Naive thymus-derived CD4-positive, alpha-beta T cell (primary cell): Measurements from ENCODE around the gene EIF3C. TPM values are rescaled to one million over a fixed set of nuclear protein-coding genes. Genes with fewer than 3 reads are reported as not detected.
"Not testable (repeated sequence)": the region's sequence is repeated elsewhere in the genome, so short reads cannot be mapped to it uniquely, and the experiment has no call there.

Experiments used
- ATAC-seq: fragments of 150-1000 bp; cut with Tn5 transposase; 2 replicates; pipeline ENCODE4 v1.10.0; 2021; ENCODE audit warnings: mild to moderate bottlenecking, moderate library complexity
- CTCF ChIA-PET: fragments of 350-600 bp; sonication (Branson Sonifier 250); formaldehyde crosslinking; loops from one replicate; lab custom pipeline; 2021; ENCODE audit warnings: antibody characterized with exemption; lab: Charles Lee
- POLR2A ChIA-PET: fragments of 350-600 bp; sonication (Branson Sonifier 250); formaldehyde crosslinking; loops from one replicate; lab custom pipeline; 2021; ENCODE audit warnings: antibody characterized with exemption, inconsistent platforms; lab: Charles Lee
- DNase-seq, 9 donors: peaks; one replicate each; pipeline versions ENCODE4 v3.0.0 to v3.0.0-alpha.2; 2020 to 2022; ENCODE audit warnings: mixed read lengths in 1 of 9
- H3K27ac ChIP-seq: one replicate; pipeline ENCODE4 v1.7.0; 2013; ENCODE audit warnings: mild to moderate bottlenecking, low read depth, low read length, moderate library complexity
- H3K27me3 ChIP-seq, 2 donors: one replicate each; pipeline ENCODE4 v1.7.0; 2013; ENCODE audit warnings: low read length in 2 of 2, mild to moderate bottlenecking in 2 of 2, moderate library complexity in 2 of 2; ENCODE audit not compliant: control insufficient read depth in 2 of 2, insufficient read depth in 2 of 2
- H3K36me3 ChIP-seq, 3 experiments: 1 replicate in 2 of 3; 2 replicates in 1 of 3; pipeline ENCODE4 v1.7.0; 2013; ENCODE audit warnings: low read length in 3 of 3, mild to moderate bottlenecking in 3 of 3, moderate library complexity in 1 of 3; ENCODE audit not compliant: insufficient read depth in 3 of 3, control insufficient read depth in 2 of 3
- H3K4me1 ChIP-seq, 2 donors: one replicate each; pipeline ENCODE4 v1.7.0; 2013; ENCODE audit warnings: low read length in 2 of 2, mild to moderate bottlenecking in 2 of 2, moderate library complexity in 1 of 2; ENCODE audit not compliant: control insufficient read depth in 2 of 2, insufficient read depth in 2 of 2
- H3K4me3 ChIP-seq: 2 replicates; pipeline ENCODE4 v1.7.0; 2013; ENCODE audit warnings: mild to moderate bottlenecking, low read length
- H3K9me3 ChIP-seq, 3 experiments: 1 replicate in 2 of 3; 2 replicates in 1 of 3; pipeline ENCODE4 v1.7.0; 2013; ENCODE audit warnings: low read length in 3 of 3; ENCODE audit not compliant: control insufficient read depth in 2 of 3
- H3K27ac Mint-ChIP-seq, 9 donors: one replicate each; pipeline ENCODE4 v1.8.0; 2020 to 2022; ENCODE audit warnings: mixed read lengths in 9 of 9, mild to moderate bottlenecking in 8 of 9, moderate library complexity in 5 of 9, inconsistent platforms in 2 of 9
- H3K27me3 Mint-ChIP-seq, 5 donors: one replicate each; pipeline ENCODE4 v1.8.0; 2021 to 2022; ENCODE audit warnings: mixed read lengths in 5 of 5, mild to moderate bottlenecking in 1 of 5
- H3K36me3 Mint-ChIP-seq, 5 donors: one replicate each; pipeline ENCODE4 v1.8.0; 2020 to 2022; ENCODE audit warnings: mixed read lengths in 5 of 5, mild to moderate bottlenecking in 3 of 5, inconsistent platforms in 1 of 5
- H3K4me1 Mint-ChIP-seq, 7 donors: one replicate each; pipeline ENCODE4 v1.8.0; 2020 to 2022; ENCODE audit warnings: mixed read lengths in 7 of 7, mild to moderate bottlenecking in 3 of 7, inconsistent platforms in 1 of 7
- H3K4me3 Mint-ChIP-seq, 10 donors: one replicate each; pipeline ENCODE4 v1.8.0; 2020 to 2022; ENCODE audit warnings: mild to moderate bottlenecking in 10 of 10, mixed read lengths in 10 of 10, moderate library complexity in 6 of 10, inconsistent platforms in 2 of 10
- H3K9me3 Mint-ChIP-seq, 11 donors: one replicate each; pipeline ENCODE4 v1.8.0; 2020 to 2022; ENCODE audit warnings: mixed read lengths in 11 of 11, mild to moderate bottlenecking in 4 of 11, inconsistent platforms in 1 of 11, moderate library complexity in 1 of 11
- intact Hi-C, 2 donors: fragments of 100-400 bp; cut with micrococcal nuclease; formaldehyde crosslinking; loops; one replicate each; pipeline ENCODE4 v1.15.1; 2023
- polyA plus RNA-seq, 2 donors: library from polyadenylated mRNA; unstranded; fragments of 300-500 nt; fragmentation: Illumina TruSeq; gene quantifications; one replicate each; pipeline ENCODE4 v1.2.3, GENCODE V29; 2021
- total RNA-seq, 6 experiments: library from RNA in 5 of 6; stranded (reverse) in 5 of 6; gene quantifications; 1 replicate in 5 of 6; 2 replicates in 1 of 6; pipeline ENCODE4 v1.2.3 and lab custom pipeline; 2021 to 2026

Gene EIF3C
- total and polyA plus RNA-seq, 7 experiments from 2014 or later: 158 to 736 (median 377) TPM

- H3K27ac ChIP-seq, H3K27ac Mint-ChIP-seq, H3K4me1 Mint-ChIP-seq, H3K4me3 ChIP-seq, H3K9me3 Mint-ChIP-seq, intact Hi-C loops, H3K4me1 ChIP-seq, POLR2A ChIA-PET, H3K9me3 ChIP-seq, ATAC-seq, H3K4me3 Mint-ChIP-seq, H3K36me3 Mint-ChIP-seq, H3K27me3 ChIP-seq, DNase-seq, H3K36me3 ChIP-seq, CTCF ChIA-PET, H3K27me3 Mint-ChIP-seq: not testable (repeated sequence)
These were observed 19.5 kb upstream of the EIF3C start for GRCh38 chr16:28691722-28692121.

DNA sequence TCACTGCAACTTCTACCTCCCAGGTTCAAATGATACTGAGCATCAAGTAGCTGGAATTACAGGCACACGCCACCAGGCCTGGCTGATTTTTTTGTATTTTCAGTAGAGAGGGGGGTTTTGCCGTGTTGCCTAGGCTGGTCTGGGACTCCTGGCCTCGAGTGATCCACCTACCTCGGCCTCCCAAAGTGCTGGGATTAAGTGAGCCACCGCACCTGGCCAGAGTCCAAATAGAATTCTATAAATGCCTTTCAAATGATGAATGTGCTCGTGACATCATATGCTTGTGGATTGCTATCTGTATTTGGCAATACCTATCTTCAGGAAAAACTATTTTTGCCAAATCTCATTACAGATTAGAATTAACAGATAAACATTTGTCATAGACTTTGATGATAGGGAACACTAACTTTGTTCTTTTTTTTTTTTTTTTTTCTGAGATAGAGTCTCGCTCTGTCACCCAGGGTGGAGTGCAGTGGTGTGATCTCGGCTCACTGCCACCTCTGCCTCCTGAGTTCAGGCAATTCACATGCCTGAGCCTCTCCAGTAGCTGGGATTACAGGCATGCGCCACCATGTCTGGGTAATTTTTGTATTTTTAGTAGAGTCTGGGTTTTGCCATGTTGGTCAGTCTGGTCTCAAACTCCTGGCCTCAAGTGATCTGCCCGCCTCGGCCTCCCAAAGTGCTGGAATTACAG is 17.9 kb upstream of the EIF3C start:
- H3K9me3 Mint-ChIP-seq, H3K4me3 Mint-ChIP-seq, POLR2A ChIA-PET, H3K36me3 Mint-ChIP-seq, H3K27me3 ChIP-seq, H3K4me3 ChIP-seq, H3K36me3 ChIP-seq, H3K27me3 Mint-ChIP-seq, intact Hi-C loops, CTCF ChIA-PET, ATAC-seq, H3K9me3 ChIP-seq, DNase-seq, H3K4me1 ChIP-seq, H3K27ac Mint-ChIP-seq, H3K4me1 Mint-ChIP-seq, H3K27ac ChIP-seq: not testable (repeated sequence)

GRCh38 chr16:28699792-28700191 is 11.5 kb upstream of the EIF3C start:
- H3K27ac ChIP-seq, CTCF ChIA-PET, ATAC-seq, H3K36me3 Mint-ChIP-seq, DNase-seq, H3K36me3 ChIP-seq, H3K9me3 Mint-ChIP-seq, H3K9me3 ChIP-seq, POLR2A ChIA-PET, H3K4me1 ChIP-seq, H3K27ac Mint-ChIP-seq, H3K4me3 ChIP-seq, H3K27me3 Mint-ChIP-seq, H3K4me3 Mint-ChIP-seq, H3K4me1 Mint-ChIP-seq, intact Hi-C loops, H3K27me3 ChIP-seq: not testable (repeated sequence)

DNA sequence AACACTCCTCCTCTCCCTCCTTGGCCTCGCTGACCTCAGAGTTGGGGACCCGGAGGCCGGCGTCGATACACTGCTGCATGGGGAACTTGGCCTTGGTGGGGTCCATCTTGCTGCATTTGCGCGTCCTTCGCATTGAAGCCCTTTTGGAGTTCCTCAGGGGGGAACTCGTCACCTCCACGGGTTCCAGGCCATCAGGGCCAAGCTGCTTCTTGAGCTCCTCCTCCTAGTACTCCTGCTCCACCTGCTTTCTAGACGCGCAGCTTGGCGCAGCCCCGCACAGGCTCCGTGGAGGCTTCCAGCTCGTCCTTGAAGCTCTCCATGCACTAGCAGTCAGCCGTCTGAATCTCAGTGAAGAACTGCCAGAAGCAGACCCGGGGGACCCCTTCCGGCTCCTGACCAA is 10.9 kb upstream of the EIF3C start:
- H3K4me1 Mint-ChIP-seq, H3K4me3 Mint-ChIP-seq, H3K9me3 ChIP-seq, CTCF ChIA-PET, ATAC-seq, H3K27me3 Mint-ChIP-seq, H3K4me1 ChIP-seq, H3K9me3 Mint-ChIP-seq, POLR2A ChIA-PET, H3K36me3 ChIP-seq, H3K27ac ChIP-seq, H3K36me3 Mint-ChIP-seq, H3K27me3 ChIP-seq, DNase-seq, H3K27ac Mint-ChIP-seq, H3K4me3 ChIP-seq, intact Hi-C loops: not testable (repeated sequence)

- H3K27ac ChIP-seq, H3K27me3 Mint-ChIP-seq, H3K27me3 ChIP-seq, H3K4me3 ChIP-seq, H3K36me3 Mint-ChIP-seq, ATAC-seq, H3K9me3 Mint-ChIP-seq, POLR2A ChIA-PET, H3K4me1 ChIP-seq, DNase-seq, H3K9me3 ChIP-seq, H3K27ac Mint-ChIP-seq, CTCF ChIA-PET, H3K4me3 Mint-ChIP-seq, H3K4me1 Mint-ChIP-seq, H3K36me3 ChIP-seq, intact Hi-C loops: not testable (repeated sequence)
These were observed 9.9 kb upstream of the EIF3C start for GRCh38 chr16:28701384-28701783.

- H3K4me1 Mint-ChIP-seq, POLR2A ChIA-PET, intact Hi-C loops: not testable (repeated sequence)
These were observed 7.0 kb upstream of the EIF3C start for GRCh38 chr16:28704246-28704645.

DNA sequence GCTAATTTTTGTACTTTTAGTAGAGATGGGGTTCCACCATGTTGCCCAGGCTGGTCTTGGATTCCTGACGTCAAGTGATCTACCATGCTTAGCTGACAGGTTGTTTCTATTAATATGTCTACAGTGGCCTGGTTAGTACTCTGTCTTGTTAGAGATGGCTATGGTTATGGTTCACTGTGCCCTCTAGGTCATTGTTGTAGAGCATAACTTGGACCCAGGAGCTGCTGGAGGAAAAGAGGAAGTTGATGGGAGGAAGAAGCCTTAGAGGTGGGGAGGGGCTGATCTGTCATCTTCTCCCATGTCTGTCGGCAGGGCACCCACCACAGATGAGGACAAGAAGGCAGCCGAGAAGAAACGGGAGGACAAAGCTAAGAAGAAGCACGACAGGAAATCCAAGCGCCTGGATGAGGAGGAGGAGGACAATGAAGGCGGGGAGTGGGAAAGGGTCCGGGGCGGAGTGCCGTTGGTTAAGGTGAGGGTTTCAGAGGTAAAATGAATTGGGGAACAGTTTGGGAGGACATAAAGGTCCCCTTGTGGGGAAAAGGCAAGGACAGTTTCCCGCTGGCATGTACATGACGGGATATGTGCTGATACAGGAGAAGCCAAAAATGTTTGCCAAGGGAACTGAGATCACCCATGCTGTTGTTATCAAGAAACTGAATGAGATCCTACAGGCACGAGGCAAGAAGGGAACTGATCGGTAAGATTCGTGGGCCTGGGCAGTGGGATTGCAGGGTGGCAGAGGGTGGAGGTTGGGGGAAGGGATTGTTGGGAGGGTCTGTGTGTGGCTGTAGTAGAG is 11.8 kb downstream of the EIF3C start:
- POLR2A ChIA-PET, H3K9me3 Mint-ChIP-seq, H3K27ac ChIP-seq, CTCF ChIA-PET, H3K4me1 ChIP-seq, H3K36me3 Mint-ChIP-seq, H3K9me3 ChIP-seq, H3K27me3 Mint-ChIP-seq, H3K4me3 Mint-ChIP-seq, H3K4me3 ChIP-seq, ATAC-seq, H3K27me3 ChIP-seq, H3K27ac Mint-ChIP-seq, DNase-seq, intact Hi-C loops, H3K4me1 Mint-ChIP-seq, H3K36me3 ChIP-seq: not testable (repeated sequence)

More at GRCh38 chr16:28704246-28704645, 7.0 kb upstream of the EIF3C start:
- H3K27me3 ChIP-seq, DNase-seq, H3K36me3 Mint-ChIP-seq, H3K27me3 Mint-ChIP-seq, H3K9me3 Mint-ChIP-seq, H3K36me3 ChIP-seq, H3K9me3 ChIP-seq, CTCF ChIA-PET, H3K27ac ChIP-seq, H3K4me3 Mint-ChIP-seq, H3K4me3 ChIP-seq, H3K27ac Mint-ChIP-seq, ATAC-seq, H3K4me1 ChIP-seq: not testable (repeated sequence)
